Mesothelial cell of epicardium (in vitro differentiated cells): ENCODE measurements around the gene STK4. TPM values are rescaled to one million over a fixed set of nuclear protein-coding genes. Genes with fewer than 3 reads are reported as not detected.

ENCODE experiments used
- DNase-seq, 2 experiments: peaks; one replicate each; pipeline ENCODE4 v3.0.0; 2021; ENCODE audit warnings: low spot score in 2 of 2; ENCODE audit not compliant: unreplicated experiment in 2 of 2
- H3K27ac Mint-ChIP-seq: 2 replicates; pipeline ENCODE4 v1.8.0; 2021; ENCODE audit warnings: mixed read lengths
- H3K27me3 Mint-ChIP-seq: 2 replicates; pipeline ENCODE4 v1.8.0; 2021; ENCODE audit warnings: low read depth, mixed read lengths
- H3K36me3 Mint-ChIP-seq: 2 replicates; pipeline ENCODE4 v1.8.0; 2021; ENCODE audit warnings: mixed read lengths
- H3K4me1 Mint-ChIP-seq: 2 replicates; pipeline ENCODE4 v1.8.0; 2021; ENCODE audit warnings: mixed read lengths
- H3K4me3 Mint-ChIP-seq: 2 replicates; pipeline ENCODE4 v1.8.0; 2021; ENCODE audit warnings: mild to moderate bottlenecking, moderate library complexity, mixed read lengths
- H3K9me3 Mint-ChIP-seq: 2 replicates; pipeline ENCODE4 v1.8.0; 2021; ENCODE audit warnings: mixed read lengths
- CTCF ChIP-seq: fragments of 200-600 bp; sonication (generic); IDR thresholded peaks from one replicate; pipeline ENCODE4 v1.5.0; 2021; ENCODE audit warnings: antibody characterized with exemption; ENCODE audit not compliant: unreplicated experiment
- total RNA-seq: library from RNA; stranded (reverse); gene quantifications from 3 replicates; pipeline ENCODE4 v1.2.1, GENCODE V29; 2021

The STK4 gene
- total RNA-seq, 1 donor from 2014 or later = 29.9 TPM

GRCh38 chr20:45092898-45093297 lies 126.6 kb downstream of the STK4 start:
- no peaks in the 10 kb centered on the region for H3K9me3 Mint-ChIP-seq
- H3K4me1 Mint-ChIP-seq = peaks cover 3% of the 10 kb centered on the region

GRCh38 chr20:45094201-45094600 lies 127.9 kb downstream of the STK4 start:
- Mint-ChIP-seq H3K27me3 (peaks cover 27% of the 10 kb centered on the region), H3K4me3 (no peak overlapping the region), H3K36me3 (no peaks in the 10 kb centered on the region), H3K27ac (no peak overlapping the region), H3K9me3 (no peaks in the 10 kb centered on the region), H3K4me1 (no peaks in the 10 kb centered on the region)
- DNase-seq = no peak
- no peak for TF ChIP-seq CTCF

More at GRCh38 chr20:45092898-45093297, 126.6 kb downstream of the STK4 start:
- TF ChIP-seq CTCF = no peak
- Mint-ChIP-seq H3K27ac (no peak overlapping the region), H3K4me3 (no peak overlapping the region), H3K36me3 (no peaks in the 10 kb centered on the region), H3K27me3 (peaks cover 19% of the 10 kb centered on the region)
- DNase-seq = no peak

- H3K27ac Mint-ChIP-seq = no peak overlapping the region
- no peak for TF ChIP-seq CTCF
- H3K9me3 Mint-ChIP-seq = no peaks in the 10 kb centered on the region
- no peaks in the 10 kb centered on the region for H3K36me3 Mint-ChIP-seq
- H3K4me1 Mint-ChIP-seq = no peaks in the 10 kb centered on the region
- no peak overlapping the region for H3K4me3 Mint-ChIP-seq
- H3K27me3 Mint-ChIP-seq = peaks cover 35% of the 10 kb centered on the region
- no peak for DNase-seq
Measured at GRCh38 chr20:45094864-45095574, 128.7 kb downstream of the STK4 start.

DNA sequence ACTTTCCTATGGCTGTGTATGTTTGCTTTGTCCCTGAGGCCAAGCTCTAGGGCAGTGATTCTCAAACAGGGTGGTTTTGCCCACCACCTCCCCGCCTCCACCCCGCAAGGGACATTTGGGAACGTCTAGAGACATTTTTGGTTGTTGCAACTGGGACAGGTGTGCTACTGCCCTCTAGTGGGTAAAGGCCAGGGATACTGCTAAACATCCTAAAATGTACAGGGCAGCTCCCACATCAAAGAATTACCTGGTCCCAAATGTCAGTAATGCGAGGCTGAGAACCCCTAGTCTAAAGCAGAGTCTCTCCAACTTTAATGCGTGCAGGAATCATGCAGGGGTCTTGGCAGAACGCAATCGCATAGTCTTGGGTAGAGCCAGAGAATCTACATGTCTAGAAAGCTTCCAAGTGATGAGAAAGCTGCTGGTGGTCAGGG lies 129.5 kb downstream of the STK4 start:
- Mint-ChIP-seq H3K4me1 (no peaks in the 10 kb centered on the region), H3K27ac (no peak overlapping the region), H3K27me3 (peaks cover 42% of the 10 kb centered on the region), H3K9me3 (no peaks in the 10 kb centered on the region), H3K4me3 (no peak overlapping the region), H3K36me3 (no peaks in the 10 kb centered on the region)
- no peak for DNase-seq
- TF ChIP-seq CTCF = peak; percentile 74

DNA sequence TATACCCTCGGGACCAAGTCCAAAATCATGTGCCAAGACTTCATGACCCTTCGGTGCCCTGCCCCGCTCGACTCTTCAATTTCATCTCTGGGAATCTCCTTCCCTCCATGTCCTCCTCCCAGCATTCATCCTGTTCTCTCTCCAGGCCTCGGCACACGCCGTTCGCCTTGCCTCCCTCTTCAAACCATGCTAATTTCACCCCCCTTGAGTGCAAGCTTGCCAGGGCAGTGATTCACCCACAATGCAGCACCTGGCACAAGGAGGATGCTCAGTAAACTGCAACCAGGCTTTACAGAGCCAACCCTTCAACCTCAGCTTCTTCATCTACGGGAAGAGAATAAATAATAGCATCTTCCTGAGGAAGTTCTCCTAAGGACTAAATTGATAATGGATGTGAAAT lies 130.5 kb downstream of the STK4 start:
- TF ChIP-seq CTCF = no peak
- Mint-ChIP-seq H3K27ac (no peak overlapping the region), H3K4me3 (no peak overlapping the region), H3K36me3 (no peaks in the 10 kb centered on the region), H3K4me1 (peaks cover 2% of the 10 kb centered on the region), H3K27me3 (peaks cover 49% of the 10 kb centered on the region), H3K9me3 (no peaks in the 10 kb centered on the region)
- no peak for DNase-seq
